Activated CD8-positive, alpha-beta memory T cell treated with anti-CD3 and anti-CD28 coated beads for 1 hour (primary cell): Measurements from ENCODE around the gene SPATS2L.
"Not testable (repeated sequence)": the region's sequence is repeated elsewhere in the genome, so short reads cannot be mapped to it uniquely, and the experiment has no call there.

ENCODE experiments used
- DNase-seq, 2 donors: peaks; one replicate each; pipeline ENCODE4 v3.0.0-alpha.2; 2020; ENCODE audit warnings: low read depth in 1 of 2; ENCODE audit errors: extremely low read depth in 1 of 2

Gene SPATS2L

DNA sequence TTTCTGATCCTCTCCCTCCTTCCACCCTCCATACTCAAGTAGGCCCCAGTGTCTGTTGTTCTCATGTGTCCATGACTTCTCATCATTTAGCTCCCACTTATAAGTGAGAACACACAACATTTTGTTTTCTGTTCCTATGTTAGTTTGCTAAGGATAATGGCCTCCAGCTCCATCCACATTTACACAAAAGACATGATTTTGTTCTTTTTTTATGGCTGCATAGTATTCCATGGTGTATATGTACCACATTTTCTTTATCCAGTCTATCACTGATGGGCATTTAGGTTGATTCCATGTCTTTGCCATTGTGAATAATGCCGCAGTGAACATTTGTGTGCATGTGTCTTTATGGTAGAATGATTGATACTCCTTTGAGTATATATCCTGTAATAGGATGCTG, 37.7 kb downstream of the SPATS2L start:
- not testable (repeated sequence) for DNase-seq

DNA sequence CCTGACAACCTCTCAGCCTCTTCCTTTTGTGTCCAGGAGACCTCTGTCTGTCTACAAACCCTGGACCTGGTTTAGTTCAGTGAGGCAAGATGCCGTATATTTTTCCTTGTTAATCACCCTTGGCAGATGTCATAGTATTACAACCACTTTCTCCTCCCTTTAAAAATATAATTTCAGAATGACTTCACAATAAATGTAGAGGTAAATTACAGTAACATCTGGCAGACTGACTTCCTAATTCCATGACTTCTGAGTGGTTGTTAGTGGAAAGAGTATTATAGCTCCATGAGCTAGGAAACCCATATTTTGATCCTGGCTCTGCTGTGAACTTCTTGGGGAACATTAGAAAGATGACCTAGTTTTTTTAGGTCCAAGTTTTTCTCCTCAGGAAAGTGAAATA, 39.5 kb downstream of the SPATS2L start:
- no peak for DNase-seq

DNA sequence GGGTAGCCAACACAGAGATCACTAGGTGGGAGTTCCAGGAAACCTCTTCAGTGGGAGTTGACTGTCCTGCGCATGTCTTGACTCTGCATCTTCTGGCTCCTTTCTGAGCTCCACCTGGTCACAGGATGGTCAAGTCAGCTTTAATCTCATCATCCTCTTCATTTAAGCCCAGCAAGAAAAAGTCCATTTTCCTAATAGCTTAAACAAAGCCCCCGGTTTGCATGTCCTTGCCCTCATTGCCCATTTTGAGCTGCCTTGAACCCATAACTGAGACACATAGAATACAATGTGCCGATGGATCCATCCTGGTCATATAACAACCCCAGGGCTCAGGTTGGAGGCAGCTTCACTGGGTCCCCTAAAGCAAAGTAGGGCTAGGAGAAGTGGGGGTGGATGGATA, 40.8 kb downstream of the SPATS2L start:
- DNase-seq = no peak

DNA sequence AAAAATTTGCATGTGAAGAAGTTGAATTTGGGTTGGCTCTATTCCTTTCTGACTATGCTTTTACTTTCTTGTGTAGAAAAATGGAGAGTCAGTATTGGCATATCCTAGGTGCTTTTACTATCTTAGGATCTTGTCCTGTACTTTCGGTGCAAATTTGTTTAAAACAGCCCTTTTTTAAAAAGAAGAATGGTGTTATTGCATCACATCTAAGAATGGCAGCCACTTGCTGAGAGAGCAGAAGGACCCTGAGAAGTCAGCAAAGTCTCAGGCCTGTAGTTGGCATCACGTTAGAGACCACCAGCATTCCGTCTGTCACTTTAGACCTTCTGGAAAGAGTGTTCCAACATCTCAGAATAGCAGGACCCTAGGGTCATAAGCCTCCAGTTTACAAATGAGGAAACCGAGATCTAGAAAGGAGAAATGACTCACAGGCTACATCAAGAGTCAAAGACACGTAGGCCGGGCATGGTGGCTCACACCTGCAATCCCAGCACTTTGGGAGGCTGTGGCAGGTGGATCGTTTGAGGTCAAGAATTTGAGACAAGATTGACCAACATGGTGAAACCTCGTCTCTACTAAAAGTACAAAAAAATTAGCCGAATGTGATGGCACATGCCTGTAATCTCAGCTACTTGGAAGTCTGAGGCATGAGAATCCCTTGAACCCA, 42.5 kb downstream of the SPATS2L start:
- DNase-seq = no peak

GRCh38 chr2:200349868-200350267, 43.4 kb downstream of the SPATS2L start:
- no peak for DNase-seq

DNA sequence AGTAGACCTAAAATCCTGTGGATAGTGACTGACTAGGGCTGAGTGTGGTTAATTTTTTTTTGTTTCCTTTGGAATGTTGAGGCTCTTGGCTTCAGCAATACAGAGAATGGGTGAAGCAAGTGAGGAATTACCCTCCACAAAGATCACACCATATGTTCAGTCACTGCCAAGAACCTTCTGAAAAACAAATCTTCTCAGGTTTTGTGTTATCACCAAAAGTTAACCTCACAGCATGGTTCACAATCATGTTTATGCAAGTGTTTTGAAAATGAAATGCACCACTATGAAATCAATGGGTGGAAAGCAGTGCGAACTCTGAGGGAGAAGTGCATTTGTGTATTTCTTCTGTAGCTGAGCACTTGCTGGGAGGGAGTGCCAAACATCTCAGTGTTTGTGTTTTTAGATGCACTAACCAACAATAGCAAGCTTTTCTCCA, 44.4 kb downstream of the SPATS2L start:
- no peak for DNase-seq

GRCh38 chr2:200351815-200352214, 45.3 kb downstream of the SPATS2L start:
- DNase-seq = no peak

DNA sequence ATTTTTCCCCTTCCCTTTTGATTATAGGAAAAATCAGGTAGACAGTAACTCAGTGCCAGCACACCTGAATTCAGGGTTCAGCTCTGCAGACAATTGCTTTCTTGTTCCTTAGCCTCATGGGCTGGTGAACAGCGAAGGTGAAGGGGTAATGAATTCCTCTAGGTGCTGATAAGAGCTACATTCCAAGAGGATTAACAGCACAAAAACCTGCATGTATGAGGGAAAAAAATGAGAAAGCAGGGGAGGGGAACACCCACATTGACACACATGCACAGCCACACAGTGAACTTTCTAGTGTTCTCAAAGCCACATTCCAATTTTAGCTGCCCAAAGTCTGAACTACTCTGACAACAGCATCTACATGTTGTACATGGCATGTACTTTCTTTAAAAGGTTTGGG, 46.1 kb downstream of the SPATS2L start:
- no peak for DNase-seq

DNA sequence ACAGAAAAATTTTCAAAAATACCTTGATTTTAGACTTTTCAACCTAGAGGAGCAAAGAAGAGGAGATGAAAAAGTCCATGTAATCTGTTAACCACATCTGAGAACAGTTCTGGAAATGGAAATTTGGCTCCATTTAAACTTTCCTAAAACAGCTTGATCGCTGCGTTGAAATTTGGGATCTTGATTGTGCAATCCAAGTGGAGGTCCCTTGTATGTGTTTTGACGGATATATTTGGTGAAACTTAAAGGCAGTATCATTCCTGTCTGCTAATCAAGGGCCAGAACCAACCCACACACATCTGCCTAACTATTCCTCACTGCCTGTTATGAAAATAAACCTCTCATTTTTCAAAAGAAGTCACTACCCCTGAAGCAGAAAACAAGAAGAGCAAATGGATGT, 46.6 kb downstream of the SPATS2L start:
- no peak for DNase-seq

- DNase-seq = no peak
These were observed 47.4 kb downstream of the SPATS2L start for GRCh38 chr2:200353874-200354273.

DNA sequence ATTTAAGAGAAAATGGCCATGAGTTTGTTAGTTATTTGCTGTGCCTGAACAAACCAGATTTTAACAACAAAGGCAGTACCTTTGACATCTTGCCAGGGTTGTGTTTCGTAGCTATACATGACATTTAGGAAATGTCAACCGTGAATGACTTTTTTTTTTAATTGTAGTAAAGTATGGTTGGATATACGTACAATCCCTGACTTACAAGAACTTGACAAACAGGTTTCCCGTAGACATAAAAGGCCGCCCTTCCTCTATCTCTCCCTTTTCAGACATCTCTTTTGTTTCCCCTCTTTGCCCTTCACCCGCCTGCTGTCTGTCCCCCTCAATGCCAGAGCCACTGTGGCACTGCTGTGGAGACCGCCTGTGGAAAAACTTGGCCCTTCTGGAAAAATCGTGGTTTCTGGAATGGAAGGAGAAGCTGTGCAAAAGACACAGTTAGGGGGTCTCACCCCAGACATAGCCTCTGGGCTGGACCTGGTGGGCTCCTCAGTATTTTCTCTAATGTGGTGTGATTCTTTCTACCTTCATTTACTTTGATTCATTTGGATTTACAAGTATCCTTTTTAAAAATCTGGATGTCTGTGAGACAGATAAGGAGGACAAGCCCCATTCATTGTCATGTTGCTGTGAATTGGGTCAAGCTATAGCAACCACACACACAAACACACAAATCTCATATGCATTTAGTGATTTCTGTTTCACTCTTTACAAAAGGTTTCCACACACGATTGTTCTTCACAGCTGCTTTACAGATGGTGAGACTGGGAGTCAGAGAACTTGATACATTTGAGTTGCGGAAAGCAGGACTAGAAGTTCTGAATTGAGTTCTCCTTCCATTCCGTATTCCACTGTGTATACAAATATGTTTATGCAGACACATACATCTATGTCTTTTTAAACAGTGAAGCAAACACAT, 48.6 kb downstream of the SPATS2L start:
- DNase-seq = no peak

DNA sequence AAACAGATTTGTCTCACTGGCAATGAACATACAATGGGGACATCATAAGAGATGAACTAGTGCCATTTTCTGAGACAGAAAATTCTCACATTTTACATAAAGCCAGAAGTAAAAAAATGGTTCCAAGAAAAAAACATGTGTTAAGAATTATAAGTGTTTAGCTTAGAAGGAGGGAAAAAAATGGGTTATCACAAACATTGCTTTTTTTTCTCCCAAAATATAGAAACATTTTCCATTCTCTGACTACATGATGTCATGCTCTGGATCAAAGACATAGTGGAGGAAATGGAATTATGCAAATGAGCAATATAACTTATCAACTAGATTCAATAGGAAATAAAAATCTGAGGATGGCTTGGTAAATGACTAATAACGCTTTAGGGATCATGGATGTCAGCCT, 49.8 kb downstream of the SPATS2L start:
- DNase-seq = no peak

DNA sequence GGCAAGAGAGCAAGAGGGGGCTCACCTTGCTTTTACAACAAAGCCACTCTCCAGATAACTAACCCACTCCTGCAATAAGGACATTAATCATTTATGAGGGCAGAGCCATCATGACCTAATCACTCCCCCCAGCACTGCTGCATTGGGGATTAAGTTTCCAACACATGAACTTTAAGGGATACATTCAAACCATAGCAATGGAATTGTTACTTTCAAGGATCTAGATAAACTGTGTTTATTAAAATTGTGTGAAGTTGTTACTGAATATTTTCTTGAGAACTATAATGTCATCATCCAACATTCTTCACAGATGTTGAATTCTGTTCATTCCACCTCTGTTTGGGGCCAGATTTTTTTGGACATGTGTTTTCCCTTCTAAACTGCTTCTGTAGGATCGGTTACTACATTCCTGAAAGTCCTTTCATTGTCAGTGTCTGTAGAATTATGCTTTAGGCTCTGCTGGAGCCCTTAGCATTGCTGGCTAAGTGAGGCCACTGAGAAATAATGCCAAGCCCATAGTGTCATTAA, 50.4 kb downstream of the SPATS2L start:
- DNase-seq = no peak

- DNase-seq = no peak
These were observed 51.4 kb downstream of the SPATS2L start for GRCh38 chr2:200357845-200358244.

- DNase-seq = no peak
These were observed 53.1 kb downstream of the SPATS2L start for GRCh38 chr2:200359552-200359951.

DNA sequence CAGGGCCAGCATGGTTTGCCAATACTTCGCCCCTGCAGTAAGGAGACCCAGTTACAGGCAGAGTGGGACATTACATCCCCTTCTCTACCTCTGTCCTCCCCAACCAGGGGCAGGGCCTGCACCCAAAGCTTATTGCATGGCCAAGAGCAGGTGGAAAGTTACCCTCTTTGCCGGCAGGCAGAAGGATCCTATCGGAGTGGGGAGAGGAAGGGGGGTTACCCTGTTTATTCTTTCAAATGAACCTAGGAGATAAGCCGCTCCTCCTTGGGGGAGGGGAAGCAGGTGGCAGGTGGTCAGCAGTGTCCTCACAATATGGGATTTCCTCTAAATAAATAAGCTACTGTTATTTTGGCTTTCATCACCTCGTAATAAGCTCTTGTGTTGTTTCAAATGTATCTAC, 53.9 kb downstream of the SPATS2L start:
- no peak for DNase-seq

DNA sequence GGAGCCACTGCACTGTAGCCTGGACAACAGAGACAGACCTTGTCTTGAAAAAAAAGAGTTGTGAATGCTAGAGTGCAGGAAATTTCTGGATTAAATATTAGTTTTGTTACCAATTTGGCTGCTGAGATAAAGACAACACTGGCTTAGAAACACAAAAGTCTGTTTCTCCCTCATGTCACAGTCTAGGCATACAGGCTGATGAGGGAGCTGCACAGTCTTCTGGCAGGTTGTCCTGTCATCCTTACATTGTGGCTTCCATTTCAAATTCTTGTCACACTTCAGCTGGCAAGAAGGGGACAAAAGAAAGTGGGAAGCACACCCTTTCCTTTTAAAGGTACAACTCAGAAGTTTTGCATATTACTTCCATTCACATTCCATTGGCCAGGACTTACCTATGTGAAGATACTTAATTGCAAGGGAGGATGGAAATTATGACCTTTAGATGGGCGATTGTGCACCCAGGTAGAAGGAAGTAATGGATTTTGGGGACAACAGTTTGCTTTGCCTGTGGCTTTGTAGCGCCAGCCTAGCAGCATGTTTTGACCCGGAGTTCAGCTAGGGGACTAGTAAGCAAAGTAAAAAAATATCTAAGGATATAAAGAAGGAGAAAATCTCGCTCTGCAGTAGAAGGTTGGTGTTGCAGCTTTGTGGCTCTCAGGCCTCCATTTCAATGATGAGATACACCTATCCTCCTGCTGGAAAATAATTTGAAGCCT, 55.9 kb downstream of the SPATS2L start:
- no peak for DNase-seq

DNA sequence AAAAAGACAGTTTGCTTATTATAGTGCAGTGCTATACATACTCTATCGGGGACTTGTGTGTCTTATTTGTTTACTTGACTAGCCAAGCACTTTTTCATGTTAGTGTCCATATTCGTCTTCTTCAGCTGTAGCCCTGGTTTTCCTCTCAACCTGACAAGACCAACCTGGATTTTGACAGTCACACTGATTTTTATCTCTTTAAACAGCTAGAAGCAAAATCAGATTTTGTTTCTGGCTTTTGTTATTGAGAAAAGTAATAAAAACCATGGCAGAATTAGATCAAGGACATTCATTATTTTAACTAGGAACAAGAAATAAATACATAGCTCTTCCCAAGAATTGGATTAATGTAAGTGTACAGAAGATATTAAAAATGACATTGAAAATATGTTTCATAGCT, 56.8 kb downstream of the SPATS2L start:
- DNase-seq = no peak

GRCh38 chr2:200364142-200364541, 57.6 kb downstream of the SPATS2L start:
- no peak for DNase-seq

GRCh38 chr2:200364620-200365019, 58.1 kb downstream of the SPATS2L start:
- DNase-seq = no peak

DNA sequence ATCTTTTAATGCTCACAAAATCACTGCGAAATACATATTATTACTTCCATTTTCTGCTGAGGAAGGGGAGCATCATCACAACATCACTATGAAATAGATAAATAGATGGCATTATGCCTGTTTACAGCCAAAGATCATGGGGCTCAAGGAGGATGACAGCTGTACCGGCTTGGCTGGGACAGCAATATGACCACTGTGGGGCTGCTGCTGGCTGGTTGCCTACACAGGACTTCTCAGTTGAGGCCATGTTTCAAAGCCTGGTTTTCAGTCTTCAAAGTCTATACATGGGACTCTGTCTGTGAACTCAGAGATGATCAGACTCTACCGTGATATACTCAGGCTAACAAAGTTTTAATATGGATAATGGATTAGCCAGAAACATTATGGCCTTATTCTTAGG, 58.7 kb downstream of the SPATS2L start:
- no peak for DNase-seq
